Neural cell (in vitro differentiated cells): ENCODE data around the gene PDE11A. TPM values are rescaled to one million over a fixed set of nuclear protein-coding genes. Genes with fewer than 3 reads are reported as not detected.

Experiments used
- H2AFZ ChIP-seq: fragments of 200-600, 300-800 bp; sonication (generic), shearing (Covaris generic); 2 replicates; pipeline ENCODE4 v1.6.0; 2014; ENCODE audit warnings: low read depth, mild to moderate bottlenecking, antibody characterized with exemption, low read length, moderate library complexity
- H3F3A ChIP-seq: fragments of 200-600 bp; shearing (Covaris generic); 2 replicates; pipeline ENCODE4 v1.6.1; 2016; ENCODE audit warnings: mild to moderate bottlenecking, moderate library complexity, mixed read lengths, antibody characterized with exemption, low read length; ENCODE audit not compliant: insufficient read depth, poor library complexity, severe bottlenecking
- H3K27ac ChIP-seq: fragments of 200-600, 300-800 bp; sonication (generic), shearing (Covaris generic); 2 replicates; pipeline ENCODE4 v1.5.1; 2014; ENCODE audit warnings: mild to moderate bottlenecking, low read length, moderate library complexity
- H3K27me3 ChIP-seq: fragments of 300-800, 200-600 bp; sonication (generic), shearing (Covaris generic); 2 replicates; pipeline ENCODE4 v1.6.0; 2014; ENCODE audit warnings: mild to moderate bottlenecking, low read depth, low read length, moderate library complexity; ENCODE audit not compliant: insufficient read depth
- H3K36me3 ChIP-seq: fragments of 300-800, 200-600 bp; sonication (generic), shearing (Covaris generic); 2 replicates; pipeline ENCODE4 v1.5.1; 2014; ENCODE audit warnings: mild to moderate bottlenecking, antibody characterized with exemption, low read length, moderate library complexity; ENCODE audit not compliant: insufficient read depth
- H3K4me2 ChIP-seq: fragments of 300-800, 200-600 bp; sonication (generic), shearing (Covaris generic); 2 replicates; pipeline ENCODE4 v1.6.0; 2014; ENCODE audit warnings: mild to moderate bottlenecking, low read length
- H3K4me3 ChIP-seq: fragments of 300-800, 200-600 bp; sonication (generic), shearing (Covaris generic); 2 replicates; pipeline ENCODE4 v1.5.1; 2014; ENCODE audit warnings: mild to moderate bottlenecking, low read length, moderate library complexity
- H3K79me2 ChIP-seq: fragments of 200-600 bp; shearing (Covaris generic); replicated peaks from 2 replicates; pipeline ENCODE4 v1.6.0; 2014; ENCODE audit warnings: mild to moderate bottlenecking, low read length, moderate library complexity; ENCODE audit not compliant: insufficient read depth
- H3K9ac ChIP-seq: fragments of 300-800, 200-600 bp; sonication (generic), shearing (Covaris generic); 2 replicates; pipeline ENCODE4 v1.6.1; 2016; ENCODE audit warnings: mild to moderate bottlenecking, low read length, mixed read lengths
- H3K9me2 ChIP-seq: fragments of 200-600 bp; shearing (Covaris generic); 2 replicates; pipeline ENCODE4 v1.6.1; 2016; ENCODE audit warnings: mild to moderate bottlenecking, low read length, mixed read lengths; ENCODE audit not compliant: insufficient read depth
- H3K9me3 ChIP-seq: fragments of 200-600, 300-800 bp; sonication (generic), shearing (Covaris generic); 2 replicates; pipeline ENCODE4 v1.6.1; 2016; ENCODE audit warnings: mild to moderate bottlenecking, mixed run types, low read length, moderate library complexity, mixed read lengths
- H4K20me1 ChIP-seq: fragments of 200-600 bp; shearing (Covaris generic); 2 replicates; pipeline ENCODE4 v1.6.1; 2016; ENCODE audit warnings: mild to moderate bottlenecking, mixed run types; ENCODE audit not compliant: insufficient read depth
- EP300 ChIP-seq: fragments of 450-650 bp; conservative IDR thresholded peaks from 2 replicates; pipeline ENCODE4 v1.6.1; 2014; ENCODE audit warnings: antibody characterized with exemption, mild to moderate bottlenecking, moderate library complexity; ENCODE audit not compliant: poor library complexity, severe bottlenecking
- EZH2 ChIP-seq: fragments of 200-600, 300-800 bp; shearing (Covaris generic), sonication (generic); IDR thresholded peaks from 2 replicates; pipeline ENCODE4 v1.6.1; 2014; ENCODE audit warnings: antibody characterized with exemption, low read length, borderline replicate concordance, mild to moderate bottlenecking; ENCODE audit not compliant: insufficient read depth, poor library complexity, severe bottlenecking
- MXI1 ChIP-seq: fragments of 450-650 bp; conservative IDR thresholded peaks from 2 replicates; pipeline ENCODE4 v1.6.1; 2014; ENCODE audit warnings: antibody characterized with exemption, mild to moderate bottlenecking; ENCODE audit not compliant: poor library complexity, severe bottlenecking
- POLR2AphosphoS5 ChIP-seq: IDR thresholded peaks from 2 replicates; pipeline ENCODE4 v1.6.1; 2012
- RAD21 ChIP-seq: fragments of 450-650 bp; conservative IDR thresholded peaks from 2 replicates; pipeline ENCODE4 v1.6.1; 2014; ENCODE audit warnings: antibody characterized with exemption, mild to moderate bottlenecking, moderate library complexity
- SMC3 ChIP-seq: fragments of 450-650 bp; conservative IDR thresholded peaks from 2 replicates; pipeline ENCODE4 v1.6.1; 2014; ENCODE audit warnings: antibody characterized with exemption, mild to moderate bottlenecking, moderate library complexity; ENCODE audit not compliant: poor library complexity
- TAF1 ChIP-seq: IDR thresholded peaks from 2 replicates; pipeline ENCODE4 v1.6.1; 2012; ENCODE audit warnings: low read depth
- polyA plus RNA-seq: library from polyadenylated mRNA; depleted of rRNA; stranded (reverse); fragments of >200 nt; gene quantifications from 2 replicates; pipeline ENCODE4 v1.2.3, GENCODE V29; 2014
- TF ChIP-seq, protein P1 (sequence below): IDR thresholded peaks from 2 replicates; pipeline ENCODE4 v1.6.1; 2012; ENCODE audit warnings: borderline replicate concordance
- TF ChIP-seq, protein P2 (sequence below): fragments of 450-650 bp; IDR thresholded peaks from 2 replicates; pipeline ENCODE4 v1.5.1; 2014; ENCODE audit warnings: antibody characterized with exemption, mild to moderate bottlenecking, moderate library complexity; ENCODE audit not compliant: poor library complexity, severe bottlenecking

Gene PDE11A
- polyA plus RNA-seq, 1 donor from 2014 or later, result 0.89 TPM

DNA sequence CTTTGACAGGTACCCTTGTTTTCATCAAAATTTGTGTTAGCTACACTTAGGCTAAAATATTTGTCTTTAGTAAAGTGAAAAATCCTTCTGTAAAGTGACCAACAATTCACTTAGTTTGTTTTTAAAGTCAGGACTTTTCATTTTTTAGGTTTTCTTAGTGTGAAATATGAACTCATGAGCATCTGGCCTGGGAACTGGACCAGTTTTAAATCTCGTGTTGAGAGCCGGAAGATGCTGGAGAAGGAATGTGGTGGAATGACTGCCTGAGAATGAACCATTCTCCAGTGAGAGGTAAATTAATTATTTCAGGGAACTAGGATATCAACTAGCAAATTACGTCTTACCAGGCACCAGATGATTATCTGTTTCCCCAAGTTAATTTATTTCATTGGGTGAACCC, 374.3 kb downstream of the PDE11A start:
- Histone ChIP-seq H3F3A (no peaks in the 10 kb centered on the region), H4K20me1 (no peaks in the 10 kb centered on the region), H3K36me3 (no peaks in the 10 kb centered on the region), H3K9me2 (no peaks in the 10 kb centered on the region), H3K27ac (no peak overlapping the region), H3K9me3 (no peaks in the 10 kb centered on the region), H3K9ac (no peak overlapping the region), H2AFZ (no peak overlapping the region), H3K79me2 (no peaks in the 10 kb centered on the region), H3K4me2 (no peak overlapping the region), H3K27me3 (no peaks in the 10 kb centered on the region), H3K4me3 (no peak overlapping the region)
- TF ChIP-seq POLR2AphosphoS5 (no peak), RAD21 (no peak), EP300 (no peak), TAF1 (no peak)
- TF ChIP-seq, protein P1, sequence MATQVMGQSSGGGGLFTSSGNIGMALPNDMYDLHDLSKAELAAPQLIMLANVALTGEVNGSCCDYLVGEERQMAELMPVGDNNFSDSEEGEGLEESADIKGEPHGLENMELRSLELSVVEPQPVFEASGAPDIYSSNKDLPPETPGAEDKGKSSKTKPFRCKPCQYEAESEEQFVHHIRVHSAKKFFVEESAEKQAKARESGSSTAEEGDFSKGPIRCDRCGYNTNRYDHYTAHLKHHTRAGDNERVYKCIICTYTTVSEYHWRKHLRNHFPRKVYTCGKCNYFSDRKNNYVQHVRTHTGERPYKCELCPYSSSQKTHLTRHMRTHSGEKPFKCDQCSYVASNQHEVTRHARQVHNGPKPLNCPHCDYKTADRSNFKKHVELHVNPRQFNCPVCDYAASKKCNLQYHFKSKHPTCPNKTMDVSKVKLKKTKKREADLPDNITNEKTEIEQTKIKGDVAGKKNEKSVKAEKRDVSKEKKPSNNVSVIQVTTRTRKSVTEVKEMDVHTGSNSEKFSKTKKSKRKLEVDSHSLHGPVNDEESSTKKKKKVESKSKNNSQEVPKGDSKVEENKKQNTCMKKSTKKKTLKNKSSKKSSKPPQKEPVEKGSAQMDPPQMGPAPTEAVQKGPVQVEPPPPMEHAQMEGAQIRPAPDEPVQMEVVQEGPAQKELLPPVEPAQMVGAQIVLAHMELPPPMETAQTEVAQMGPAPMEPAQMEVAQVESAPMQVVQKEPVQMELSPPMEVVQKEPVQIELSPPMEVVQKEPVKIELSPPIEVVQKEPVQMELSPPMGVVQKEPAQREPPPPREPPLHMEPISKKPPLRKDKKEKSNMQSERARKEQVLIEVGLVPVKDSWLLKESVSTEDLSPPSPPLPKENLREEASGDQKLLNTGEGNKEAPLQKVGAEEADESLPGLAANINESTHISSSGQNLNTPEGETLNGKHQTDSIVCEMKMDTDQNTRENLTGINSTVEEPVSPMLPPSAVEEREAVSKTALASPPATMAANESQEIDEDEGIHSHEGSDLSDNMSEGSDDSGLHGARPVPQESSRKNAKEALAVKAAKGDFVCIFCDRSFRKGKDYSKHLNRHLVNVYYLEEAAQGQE, result no peak

DNA sequence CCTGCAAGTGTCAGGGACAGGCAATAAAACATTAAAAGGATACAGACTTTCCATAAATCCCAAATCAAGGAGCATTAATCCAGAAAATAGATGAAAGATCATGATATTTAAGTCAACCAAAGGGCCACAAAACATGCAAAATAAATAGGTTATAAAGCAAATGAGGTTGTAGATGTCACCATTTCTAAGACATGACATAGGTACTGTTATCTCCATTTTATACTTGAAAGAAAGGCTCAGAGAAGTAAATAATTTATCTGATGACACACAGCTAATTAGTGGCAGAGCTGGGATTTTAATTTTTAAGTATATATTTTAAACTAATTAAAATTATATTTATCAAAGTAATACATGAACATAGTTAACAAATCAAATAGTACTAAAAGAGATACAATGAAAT, 378.2 kb downstream of the PDE11A start:
- H3K79me2 ChIP-seq, result no peaks in the 10 kb centered on the region
- H2AFZ ChIP-seq, result no peak overlapping the region
- no peaks in the 10 kb centered on the region for H3K9me2 ChIP-seq
- no peak for TF ChIP-seq POLR2AphosphoS5
- TF ChIP-seq, protein P1, result no peak
- TF ChIP-seq EZH2, result no peak
- TF ChIP-seq TAF1, result no peak
- no peak for TF ChIP-seq SMC3
- TF ChIP-seq MXI1, result no peak
- TF ChIP-seq RAD21, result no peak
- no peak for TF ChIP-seq EP300
- TF ChIP-seq, protein P2, sequence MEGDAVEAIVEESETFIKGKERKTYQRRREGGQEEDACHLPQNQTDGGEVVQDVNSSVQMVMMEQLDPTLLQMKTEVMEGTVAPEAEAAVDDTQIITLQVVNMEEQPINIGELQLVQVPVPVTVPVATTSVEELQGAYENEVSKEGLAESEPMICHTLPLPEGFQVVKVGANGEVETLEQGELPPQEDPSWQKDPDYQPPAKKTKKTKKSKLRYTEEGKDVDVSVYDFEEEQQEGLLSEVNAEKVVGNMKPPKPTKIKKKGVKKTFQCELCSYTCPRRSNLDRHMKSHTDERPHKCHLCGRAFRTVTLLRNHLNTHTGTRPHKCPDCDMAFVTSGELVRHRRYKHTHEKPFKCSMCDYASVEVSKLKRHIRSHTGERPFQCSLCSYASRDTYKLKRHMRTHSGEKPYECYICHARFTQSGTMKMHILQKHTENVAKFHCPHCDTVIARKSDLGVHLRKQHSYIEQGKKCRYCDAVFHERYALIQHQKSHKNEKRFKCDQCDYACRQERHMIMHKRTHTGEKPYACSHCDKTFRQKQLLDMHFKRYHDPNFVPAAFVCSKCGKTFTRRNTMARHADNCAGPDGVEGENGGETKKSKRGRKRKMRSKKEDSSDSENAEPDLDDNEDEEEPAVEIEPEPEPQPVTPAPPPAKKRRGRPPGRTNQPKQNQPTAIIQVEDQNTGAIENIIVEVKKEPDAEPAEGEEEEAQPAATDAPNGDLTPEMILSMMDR, result no peak
- H3K27me3 ChIP-seq, result no peaks in the 10 kb centered on the region
- no peaks in the 10 kb centered on the region for H3F3A ChIP-seq
- H3K9me3 ChIP-seq, result no peaks in the 10 kb centered on the region
- H3K4me2 ChIP-seq, result no peak overlapping the region
- H3K27ac ChIP-seq, result no peak overlapping the region
- H3K9ac ChIP-seq, result no peak overlapping the region
- H3K4me3 ChIP-seq, result no peak overlapping the region
- H4K20me1 ChIP-seq, result no peaks in the 10 kb centered on the region
- H3K36me3 ChIP-seq, result no peaks in the 10 kb centered on the region
